Measurements from ENCODE around the gene CLSTN2.

CLSTN2 gene

DNA sequence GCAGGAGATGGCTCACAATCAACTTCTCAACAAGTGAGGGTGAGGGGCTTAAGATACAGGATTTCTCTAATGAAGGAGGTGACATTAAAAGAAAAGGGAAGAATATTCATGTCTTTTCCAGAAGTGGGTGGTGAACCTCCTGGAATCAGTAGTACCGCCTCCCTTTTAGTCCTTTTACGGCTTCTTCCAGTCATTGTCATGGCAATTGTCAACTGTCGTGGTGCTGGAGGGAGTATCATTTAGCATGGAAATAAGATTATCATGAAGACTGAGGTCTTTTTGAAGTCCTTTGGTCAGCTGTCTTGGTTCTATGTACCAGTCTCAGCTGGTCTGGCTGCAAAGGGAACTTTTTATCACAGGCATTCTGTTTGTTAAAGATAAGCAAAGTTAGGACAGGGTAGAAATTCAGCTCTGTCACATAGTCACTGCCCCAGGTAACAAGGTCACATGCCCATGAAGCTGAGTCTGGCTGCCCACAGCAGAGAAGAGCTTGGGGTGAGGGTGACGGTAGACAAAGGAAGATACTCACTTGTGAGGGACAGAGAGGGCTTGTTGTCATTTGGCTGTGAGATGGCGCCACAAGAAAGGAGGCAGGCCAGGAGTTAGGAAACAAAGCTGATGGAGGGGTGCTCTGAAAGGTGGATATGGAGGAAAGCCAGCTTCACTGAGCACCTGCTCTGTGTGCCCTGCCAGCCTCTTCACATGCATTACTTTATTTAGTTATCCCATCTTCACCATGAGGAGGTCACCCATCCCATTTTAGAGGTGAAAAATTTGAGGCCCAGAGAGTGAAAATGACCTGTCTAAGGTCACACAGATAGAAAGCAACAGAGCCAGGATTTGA, 514.6 kb downstream of the CLSTN2 start:
- TF ChIP-seq, protein P1, sequence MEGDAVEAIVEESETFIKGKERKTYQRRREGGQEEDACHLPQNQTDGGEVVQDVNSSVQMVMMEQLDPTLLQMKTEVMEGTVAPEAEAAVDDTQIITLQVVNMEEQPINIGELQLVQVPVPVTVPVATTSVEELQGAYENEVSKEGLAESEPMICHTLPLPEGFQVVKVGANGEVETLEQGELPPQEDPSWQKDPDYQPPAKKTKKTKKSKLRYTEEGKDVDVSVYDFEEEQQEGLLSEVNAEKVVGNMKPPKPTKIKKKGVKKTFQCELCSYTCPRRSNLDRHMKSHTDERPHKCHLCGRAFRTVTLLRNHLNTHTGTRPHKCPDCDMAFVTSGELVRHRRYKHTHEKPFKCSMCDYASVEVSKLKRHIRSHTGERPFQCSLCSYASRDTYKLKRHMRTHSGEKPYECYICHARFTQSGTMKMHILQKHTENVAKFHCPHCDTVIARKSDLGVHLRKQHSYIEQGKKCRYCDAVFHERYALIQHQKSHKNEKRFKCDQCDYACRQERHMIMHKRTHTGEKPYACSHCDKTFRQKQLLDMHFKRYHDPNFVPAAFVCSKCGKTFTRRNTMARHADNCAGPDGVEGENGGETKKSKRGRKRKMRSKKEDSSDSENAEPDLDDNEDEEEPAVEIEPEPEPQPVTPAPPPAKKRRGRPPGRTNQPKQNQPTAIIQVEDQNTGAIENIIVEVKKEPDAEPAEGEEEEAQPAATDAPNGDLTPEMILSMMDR (IDR thresholded peaks at IDR 0.05; ENCODE audit: low read depth, low read length): no peak
- DNase-seq (ENCODE audit: extremely low read depth, low read depth): no peak

DNA sequence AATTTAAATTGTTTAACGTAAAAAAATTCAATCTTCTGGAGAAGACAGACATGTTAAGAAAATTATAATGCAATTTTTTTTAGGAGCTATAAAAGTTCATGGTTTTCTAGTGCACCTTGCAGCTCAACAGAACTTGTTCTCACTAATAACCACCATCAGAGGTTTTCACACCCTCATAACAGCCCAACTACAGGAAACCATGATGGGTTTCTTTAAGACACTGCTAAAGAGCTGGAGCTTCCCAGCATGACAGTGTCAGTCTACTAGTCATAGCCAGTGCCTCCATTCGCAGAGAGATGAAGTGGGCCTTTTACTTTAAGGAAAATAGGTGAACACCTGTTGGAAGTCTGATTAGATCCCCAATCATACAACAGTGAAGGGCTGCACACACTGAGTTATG, 518.8 kb downstream of the CLSTN2 start:
- TF ChIP-seq, protein P1 (IDR thresholded peaks at IDR 0.05; ENCODE audit: low read depth, low read length): no peak
- no peak for DNase-seq (ENCODE audit: extremely low read depth, low read depth)

DNA sequence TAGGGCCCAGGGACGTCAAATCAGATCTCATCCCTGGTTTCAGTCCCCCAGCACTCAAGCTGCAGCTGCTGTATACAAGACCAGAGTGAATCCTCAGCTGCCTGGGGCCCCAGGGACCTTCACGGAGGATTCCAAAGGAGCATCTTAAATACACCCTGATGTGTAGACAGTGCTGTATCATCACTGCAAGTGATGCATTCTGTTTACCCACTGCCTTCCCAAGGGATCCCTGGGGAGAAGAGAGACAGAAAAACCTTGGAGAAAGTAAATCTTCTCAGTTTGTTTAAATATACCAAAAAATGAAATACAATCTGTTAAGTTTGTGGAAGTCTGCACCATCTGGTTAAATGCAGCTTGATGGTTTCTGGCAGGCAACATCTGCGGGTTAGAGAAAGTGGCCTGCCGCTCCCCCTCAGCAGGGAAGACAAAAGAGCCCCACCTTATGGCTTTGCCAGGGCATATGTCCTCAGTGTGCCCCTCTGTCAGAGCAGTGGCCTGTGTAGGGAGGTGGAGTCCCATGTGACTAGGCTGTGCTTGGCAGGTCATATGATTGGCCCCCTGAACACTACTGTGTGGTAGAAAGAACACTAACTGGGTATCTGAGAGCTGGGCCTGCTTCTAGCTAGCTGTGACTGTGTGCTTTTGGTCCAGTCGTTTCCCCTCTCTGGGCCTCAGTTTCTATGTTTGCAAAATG, 520.7 kb downstream of the CLSTN2 start:
- TF ChIP-seq, protein P1 (IDR thresholded peaks at IDR 0.05; ENCODE audit: low read depth, low read length): no peak
- no peak for DNase-seq (ENCODE audit: extremely low read depth, low read depth)

DNA sequence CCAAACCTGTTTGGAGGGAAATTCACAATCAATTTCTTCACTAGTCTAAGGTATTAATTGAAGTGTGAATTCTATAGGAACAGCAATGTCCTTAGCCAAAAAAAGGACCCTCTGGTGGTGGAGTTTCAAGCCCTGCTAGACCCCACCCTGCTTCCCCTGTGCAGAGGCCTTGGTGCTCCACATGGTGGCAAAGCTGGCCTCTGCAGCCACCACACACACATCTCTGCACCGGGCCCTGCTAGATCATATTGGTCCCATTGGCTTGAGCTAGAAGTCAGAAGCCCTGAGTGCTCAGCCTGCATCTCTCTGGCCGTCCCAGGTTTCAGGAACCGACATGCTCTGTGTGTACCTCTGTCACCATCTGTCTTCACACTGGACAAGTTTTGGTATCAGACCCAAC, 522.0 kb downstream of the CLSTN2 start:
- no peak for DNase-seq (ENCODE audit: extremely low read depth, low read depth)
- TF ChIP-seq, protein P1 (IDR thresholded peaks at IDR 0.05; ENCODE audit: low read depth, low read length): no peak

DNA sequence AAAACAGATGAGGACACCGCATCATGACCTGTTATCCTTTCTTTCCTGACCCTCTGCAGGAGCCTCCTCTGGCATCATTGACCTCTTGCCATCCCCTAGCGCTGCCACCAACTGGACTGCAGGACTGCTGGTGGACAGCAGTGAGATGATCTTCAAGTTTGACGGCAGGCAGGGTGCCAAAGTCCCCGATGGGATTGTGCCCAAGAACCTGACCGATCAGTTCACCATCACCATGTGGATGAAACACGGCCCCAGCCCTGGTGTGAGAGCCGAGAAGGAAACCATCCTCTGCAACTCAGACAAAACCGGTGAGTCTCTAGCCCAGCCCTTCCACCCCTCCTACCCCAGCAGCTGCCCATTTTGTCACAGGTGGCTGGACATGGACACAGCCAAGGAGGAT, 524.5 kb downstream of the CLSTN2 start:
- no peak for DNase-seq (ENCODE audit: extremely low read depth, low read depth)

DNA sequence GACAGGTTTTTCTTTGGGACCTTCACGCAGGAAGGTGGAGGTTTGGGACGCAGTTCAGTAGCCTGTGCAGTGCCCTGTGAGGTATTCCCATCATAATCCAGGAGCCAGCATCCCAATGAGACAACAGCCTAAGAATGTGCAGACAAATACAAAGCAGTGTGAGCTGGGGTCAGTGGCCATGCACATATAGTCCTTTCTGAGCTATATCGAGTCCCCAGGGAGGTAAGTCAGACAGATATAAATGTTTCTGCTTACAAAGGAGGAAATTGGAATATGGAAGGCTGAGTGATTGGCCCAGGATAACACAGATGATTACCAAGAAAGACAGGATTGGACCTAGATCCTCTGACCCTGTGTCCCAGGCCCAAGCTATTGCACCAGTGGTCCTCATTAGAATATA, 526.3 kb downstream of the CLSTN2 start:
- TF ChIP-seq, protein P1 (IDR thresholded peaks at IDR 0.05; ENCODE audit: low read depth, low read length): no peak
- DNase-seq (ENCODE audit: extremely low read depth, low read depth): no peak

More for the DNA sequence above, 524.5 kb downstream of the CLSTN2 start:
- TF ChIP-seq, protein P1 (IDR thresholded peaks at IDR 0.05; ENCODE audit: low read depth, low read length): no peak

DNA sequence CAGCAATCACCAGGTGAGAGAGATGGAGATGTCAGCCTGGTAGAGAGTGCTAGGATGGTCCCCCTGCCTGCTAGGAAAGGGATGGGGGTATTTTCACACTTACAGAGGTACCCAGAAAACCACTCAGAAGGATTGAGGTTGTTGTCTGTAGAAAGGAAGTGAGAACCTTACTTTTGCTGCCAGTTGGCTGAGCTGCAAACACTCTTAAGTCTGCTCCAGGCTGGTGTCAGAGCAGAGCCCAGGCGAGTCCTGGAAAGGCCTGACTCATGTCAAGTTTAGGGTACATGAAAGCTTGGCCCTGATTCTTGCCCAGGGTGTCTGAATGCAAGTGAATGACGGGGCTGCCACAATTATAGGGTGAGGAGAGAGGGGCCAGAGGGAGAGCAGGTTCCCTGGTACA, 528.4 kb downstream of the CLSTN2 start:
- no peak for DNase-seq (ENCODE audit: extremely low read depth, low read depth)
- TF ChIP-seq, protein P1 (IDR thresholded peaks at IDR 0.05; ENCODE audit: low read depth, low read length): no peak
